Measurements from ENCODE around the gene CPED1. TPM values are rescaled to one million over a fixed set of nuclear protein-coding genes. Genes with fewer than 3 reads are reported as not detected.

The CPED1 gene
- total RNA-seq, 5 donors from 2014 or later (not counting 1 experiment from before 2014, with no cell fraction given): 0.73 to 1.4 (median 0.96) TPM; not detected in 2

DNA sequence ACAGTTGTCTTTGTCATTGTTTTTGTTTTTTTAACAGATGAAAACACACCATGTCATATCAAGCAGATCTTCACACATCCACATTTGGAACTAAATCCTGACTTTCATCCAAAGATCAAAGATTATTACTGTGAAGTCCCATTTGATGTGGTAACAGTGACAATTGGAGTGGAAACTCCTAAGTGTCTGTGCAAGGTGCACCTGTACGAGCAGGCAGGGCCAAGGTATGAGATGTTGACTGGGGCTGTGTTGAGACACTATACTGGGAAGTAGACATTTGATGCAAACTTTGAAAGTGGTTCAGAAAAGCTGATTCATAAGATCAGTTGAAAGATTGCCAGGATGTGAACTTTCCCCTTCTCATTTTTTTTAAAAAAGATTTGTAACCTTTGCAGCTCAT is 152.3 kb downstream of the CPED1 start:
- Mint-ChIP-seq H3K9me3 (no peaks in the 10 kb centered on the region), H3K27me3 (peaks cover 0 to 3% of the 10 kb centered on the region in 2 donors), H3K27ac (no peak overlapping the region), H3K4me1 (peaks cover 0 to 6% (median 0%) of the 10 kb centered on the region in 3 donors), H3K36me3 (no peaks in the 10 kb centered on the region), H3K4me3 (no peak overlapping the region)
- Histone ChIP-seq H3K4me1 (ENCODE audit: control insufficient read depth in 1 of 2, extremely low read depth in 1 of 2, insufficient read depth in 2 of 2, low read length in 2 of 2) (no peaks in the 10 kb centered on the region), H3K36me3 (ENCODE audit: control insufficient read depth in 2 of 2, extremely low read depth in 1 of 2, insufficient read depth in 1 of 2, low read length in 1 of 2) (no peaks in the 10 kb centered on the region), H3K4me3 (ENCODE audit: control insufficient read depth in 1 of 2, extremely low read depth in 1 of 2, low read length in 1 of 2) (no peak overlapping the region), H3K9me3 (no peaks in the 10 kb centered on the region), H3K27ac (ENCODE audit: low read length) (no peak overlapping the region), H3K27me3 (replicated peaks in 1 of 2; ENCODE audit: control insufficient read depth in 2 of 2, extremely low read depth in 1 of 2, insufficient read depth in 2 of 2, low read length in 1 of 2) (no peaks in the 10 kb centered on the region)
- 13% methylated on average over 1 of the region's 1 CpG for WGBS (ENCODE audit: insufficient coverage)
- ChIA-PET POLR2A (no interaction called here), CTCF (no interaction called here)
- DNase-seq: no peak
- no peak for ATAC-seq (replicated peaks in 1 of 4)

DNA sequence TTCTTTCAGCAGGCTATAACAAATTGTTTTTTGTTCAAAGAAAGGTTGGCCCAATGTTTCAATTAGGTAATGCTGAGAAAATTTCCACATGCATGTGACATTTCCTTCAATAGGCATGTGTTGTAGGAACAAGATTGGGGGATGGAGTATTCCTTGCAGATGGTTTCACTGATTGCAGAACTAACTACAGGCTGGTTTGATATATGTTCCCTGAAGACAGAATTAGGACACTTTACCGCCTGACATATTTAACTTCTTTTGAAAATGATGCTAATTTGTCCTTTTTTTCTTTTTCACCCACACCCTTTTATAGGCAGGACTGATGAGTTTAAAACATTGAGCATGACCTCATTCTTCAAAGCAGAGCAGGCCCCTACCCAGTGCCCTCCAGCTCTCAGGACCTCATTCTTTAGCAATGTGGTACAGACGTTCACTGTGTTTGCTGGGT is 163.3 kb downstream of the CPED1 start:
- Mint-ChIP-seq H3K27me3 (peaks cover 2 to 13% of the 10 kb centered on the region in 2 donors), H3K27ac (no peak overlapping the region), H3K4me1 (no peaks in the 10 kb centered on the region), H3K4me3 (no peak overlapping the region), H3K9me3 (peaks cover 0 to 6% (median 4%) of the 10 kb centered on the region in 3 donors), H3K36me3 (no peaks in the 10 kb centered on the region)
- ChIA-PET CTCF (no interaction called here), POLR2A (no interaction called here)
- WGBS (ENCODE audit: insufficient coverage): no CpG with 5 or more reads among the region's 2 CpGs
- Histone ChIP-seq H3K4me1 (ENCODE audit: control insufficient read depth in 1 of 2, extremely low read depth in 1 of 2, insufficient read depth in 2 of 2, low read length in 2 of 2) (no peaks in the 10 kb centered on the region), H3K4me3 (ENCODE audit: control insufficient read depth in 1 of 2, extremely low read depth in 1 of 2, low read length in 1 of 2) (no peak overlapping the region), H3K36me3 (ENCODE audit: control insufficient read depth in 2 of 2, extremely low read depth in 1 of 2, insufficient read depth in 1 of 2, low read length in 1 of 2) (no peaks in the 10 kb centered on the region), H3K27me3 (replicated peaks in 1 of 2; ENCODE audit: control insufficient read depth in 2 of 2, extremely low read depth in 1 of 2, insufficient read depth in 2 of 2, low read length in 1 of 2) (no peaks in the 10 kb centered on the region), H3K9me3 (no peaks in the 10 kb centered on the region), H3K27ac (ENCODE audit: low read length) (no peak overlapping the region)
- ATAC-seq (replicated peaks in 1 of 4) (no peak), DNase-seq (no peak)

DNA sequence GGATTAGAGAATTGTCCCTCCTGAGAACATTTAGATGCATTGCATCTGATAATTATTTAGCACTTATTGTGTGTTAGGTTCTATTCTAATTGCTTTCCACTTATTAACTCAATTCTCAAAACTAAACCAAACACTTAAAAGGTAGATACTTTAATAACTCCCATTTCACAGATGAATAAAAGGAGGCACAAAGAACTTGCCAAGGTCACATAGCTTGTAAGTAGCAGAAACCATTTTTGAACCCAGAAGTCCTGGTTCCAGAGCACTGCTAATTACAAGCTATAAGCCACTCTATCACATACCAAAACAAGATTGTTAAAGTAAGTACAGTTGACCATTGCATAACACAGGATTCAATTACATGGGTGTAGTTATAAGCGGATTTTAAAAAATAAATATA is 164.9 kb downstream of the CPED1 start:
- CTCF ChIA-PET: no interaction called here
- Histone ChIP-seq H3K27ac (ENCODE audit: low read length) (no peak overlapping the region), H3K36me3 (ENCODE audit: control insufficient read depth in 2 of 2, extremely low read depth in 1 of 2, insufficient read depth in 1 of 2, low read length in 1 of 2) (no peaks in the 10 kb centered on the region), H3K4me1 (ENCODE audit: control insufficient read depth in 1 of 2, extremely low read depth in 1 of 2, insufficient read depth in 2 of 2, low read length in 2 of 2) (no peaks in the 10 kb centered on the region), H3K4me3 (ENCODE audit: control insufficient read depth in 1 of 2, extremely low read depth in 1 of 2, low read length in 1 of 2) (no peak overlapping the region), H3K9me3 (no peaks in the 10 kb centered on the region), H3K27me3 (replicated peaks in 1 of 2; ENCODE audit: control insufficient read depth in 2 of 2, extremely low read depth in 1 of 2, insufficient read depth in 2 of 2, low read length in 1 of 2) (no peaks in the 10 kb centered on the region)
- Mint-ChIP-seq H3K27ac (no peak overlapping the region), H3K4me1 (no peaks in the 10 kb centered on the region), H3K9me3 (peaks cover 0 to 6% (median 4%) of the 10 kb centered on the region in 3 donors), H3K36me3 (no peaks in the 10 kb centered on the region), H3K4me3 (no peak overlapping the region), H3K27me3 (peaks cover under 1 to 11% of the 10 kb centered on the region in 2 donors)
- WGBS (ENCODE audit: insufficient coverage): no CpG with 5 or more reads among the region's 1 CpG
- no peak for DNase-seq
- ATAC-seq (replicated peaks in 1 of 4): no peak
- POLR2A ChIA-PET: no interaction called here

DNA sequence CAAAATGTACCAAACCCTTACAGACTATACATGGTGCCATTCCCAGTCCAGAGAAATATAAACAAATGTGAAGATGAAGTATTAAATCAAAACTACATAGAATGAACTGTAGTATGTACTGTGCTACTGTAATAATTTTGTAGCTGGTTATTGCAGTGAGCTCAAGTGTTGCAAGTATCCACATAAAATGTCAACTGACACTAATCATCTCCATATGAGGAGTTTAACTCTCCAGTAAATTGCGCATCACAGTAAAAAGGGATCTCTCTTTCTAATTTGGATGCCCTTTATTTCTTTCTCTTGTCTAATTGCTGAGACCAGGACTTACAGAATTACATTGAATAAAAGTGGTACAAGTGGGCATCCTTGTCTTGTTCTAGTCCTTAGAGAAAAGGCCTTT is 165.5 kb downstream of the CPED1 start:
- ATAC-seq (replicated peaks in 1 of 4) (no peak), DNase-seq (no peak)
- no peaks in the 10 kb centered on the region for H3K9me3 ChIP-seq
- CTCF ChIA-PET: no interaction called here
- WGBS (ENCODE audit: insufficient coverage): no CpG with 5 or more reads among the region's 1 CpG
- no peak overlapping the region for H3K27ac Mint-ChIP-seq
- H3K4me3 Mint-ChIP-seq: no peak overlapping the region
- no peaks in the 10 kb centered on the region for H3K4me1 ChIP-seq (ENCODE audit: control insufficient read depth in 1 of 2, extremely low read depth in 1 of 2, insufficient read depth in 2 of 2, low read length in 2 of 2)
- no peaks in the 10 kb centered on the region for H3K36me3 ChIP-seq (ENCODE audit: control insufficient read depth in 2 of 2, extremely low read depth in 1 of 2, insufficient read depth in 1 of 2, low read length in 1 of 2)
- no peak overlapping the region for H3K27ac ChIP-seq (ENCODE audit: low read length)
- no peaks in the 10 kb centered on the region for H3K27me3 ChIP-seq (replicated peaks in 1 of 2; ENCODE audit: control insufficient read depth in 2 of 2, extremely low read depth in 1 of 2, insufficient read depth in 2 of 2, low read length in 1 of 2)
- H3K4me3 ChIP-seq (ENCODE audit: control insufficient read depth in 1 of 2, extremely low read depth in 1 of 2, low read length in 1 of 2): no peak overlapping the region
- POLR2A ChIA-PET: no interaction called here
- H3K9me3 Mint-ChIP-seq: peaks cover 0 to 6% (median 4%) of the 10 kb centered on the region in 3 donors
- no peaks in the 10 kb centered on the region for H3K4me1 Mint-ChIP-seq
- peaks cover 0 to 10% of the 10 kb centered on the region in 2 donors for H3K27me3 Mint-ChIP-seq
- no peaks in the 10 kb centered on the region for H3K36me3 Mint-ChIP-seq

DNA sequence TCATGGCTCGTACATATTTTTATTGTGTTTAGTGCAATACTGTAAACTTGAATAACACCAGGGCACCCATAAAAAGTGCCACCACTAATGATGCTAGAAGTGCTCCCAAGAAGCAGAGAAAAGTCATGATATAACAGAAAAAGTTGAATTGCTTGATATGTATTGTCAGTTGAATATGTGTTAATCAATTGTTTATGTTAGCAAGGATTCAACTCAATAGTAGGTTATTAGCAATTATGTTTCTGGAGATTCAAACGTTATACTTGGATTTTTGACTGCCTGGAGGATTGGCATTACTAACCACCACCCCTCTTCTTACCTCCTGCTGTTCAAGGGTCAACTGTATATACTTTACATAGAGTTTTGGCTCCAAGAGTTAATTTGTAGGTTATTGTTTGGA is 168.3 kb downstream of the CPED1 start:
- no peak for ATAC-seq (replicated peaks in 1 of 4)
- H3K36me3 ChIP-seq (ENCODE audit: control insufficient read depth in 2 of 2, extremely low read depth in 1 of 2, insufficient read depth in 1 of 2, low read length in 1 of 2): no peaks in the 10 kb centered on the region
- no peak for DNase-seq
- Mint-ChIP-seq H3K4me3 (no peak overlapping the region), H3K9me3 (peaks cover 0 to 6% (median 4%) of the 10 kb centered on the region in 3 donors), H3K36me3 (no peaks in the 10 kb centered on the region), H3K27ac (no peak overlapping the region), H3K27me3 (peaks cover 0 to 9% of the 10 kb centered on the region in 2 donors), H3K4me1 (no peaks in the 10 kb centered on the region)
- H3K4me1 ChIP-seq (ENCODE audit: control insufficient read depth in 1 of 2, extremely low read depth in 1 of 2, insufficient read depth in 2 of 2, low read length in 2 of 2): no peaks in the 10 kb centered on the region
- no peak overlapping the region for H3K4me3 ChIP-seq (ENCODE audit: control insufficient read depth in 1 of 2, extremely low read depth in 1 of 2, low read length in 1 of 2)
- CTCF ChIA-PET: interaction anchor here in 1 of 2 donors (0.6 kb wide), 1 partner anchor 10 kb away, joined by 7 read pairs; no protein-coding TSS in a partner anchor
- POLR2A ChIA-PET: no interaction called here
- no peaks in the 10 kb centered on the region for H3K27me3 ChIP-seq (replicated peaks in 1 of 2; ENCODE audit: control insufficient read depth in 2 of 2, extremely low read depth in 1 of 2, insufficient read depth in 2 of 2, low read length in 1 of 2)
- no peak overlapping the region for H3K27ac ChIP-seq (ENCODE audit: low read length)
- no CpG with 5 or more reads among the region's 2 CpGs for WGBS (ENCODE audit: insufficient coverage)
- H3K9me3 ChIP-seq: no peaks in the 10 kb centered on the region

DNA sequence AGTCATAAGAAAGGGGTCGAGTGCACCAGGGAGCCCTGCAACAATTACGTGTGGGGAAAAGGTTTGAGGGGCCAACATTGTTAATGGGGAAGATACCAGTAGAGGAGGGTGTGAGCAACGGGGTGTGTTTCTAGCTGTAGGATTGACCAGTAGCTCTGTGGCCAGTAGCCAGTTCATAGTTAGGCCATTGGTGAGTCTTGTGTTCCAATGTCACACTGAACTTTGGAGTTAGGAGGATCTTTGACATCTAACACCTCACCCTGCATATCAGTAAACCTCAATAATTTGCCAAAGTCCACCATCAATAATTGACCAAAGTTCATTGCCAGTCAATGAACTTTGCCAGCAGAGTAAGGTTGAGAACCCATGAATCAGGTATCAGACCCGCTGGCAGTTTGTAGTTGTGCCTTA is 168.8 kb downstream of the CPED1 start:
- Histone ChIP-seq H3K36me3 (ENCODE audit: control insufficient read depth in 2 of 2, extremely low read depth in 1 of 2, insufficient read depth in 1 of 2, low read length in 1 of 2) (no peaks in the 10 kb centered on the region), H3K4me1 (ENCODE audit: control insufficient read depth in 1 of 2, extremely low read depth in 1 of 2, insufficient read depth in 2 of 2, low read length in 2 of 2) (no peaks in the 10 kb centered on the region), H3K4me3 (ENCODE audit: control insufficient read depth in 1 of 2, extremely low read depth in 1 of 2, low read length in 1 of 2) (no peak overlapping the region), H3K27ac (ENCODE audit: low read length) (no peak overlapping the region), H3K27me3 (replicated peaks in 1 of 2; ENCODE audit: control insufficient read depth in 2 of 2, extremely low read depth in 1 of 2, insufficient read depth in 2 of 2, low read length in 1 of 2) (no peaks in the 10 kb centered on the region), H3K9me3 (no peaks in the 10 kb centered on the region)
- WGBS (ENCODE audit: insufficient coverage): 60% methylated on average over 4 of the region's 4 CpGs
- ATAC-seq (replicated peaks in 1 of 4) (no peak), DNase-seq (no peak)
- no peak overlapping the region for H3K4me3 Mint-ChIP-seq
- H3K36me3 Mint-ChIP-seq: no peaks in the 10 kb centered on the region
- CTCF ChIA-PET: no interaction called here
- H3K27ac Mint-ChIP-seq: no peak overlapping the region
- H3K9me3 Mint-ChIP-seq: peaks cover 0 to 6% (median 4%) of the 10 kb centered on the region in 3 donors
- POLR2A ChIA-PET: no interaction called here
- no peaks in the 10 kb centered on the region for H3K4me1 Mint-ChIP-seq
- peaks cover 0 to 9% of the 10 kb centered on the region in 2 donors for H3K27me3 Mint-ChIP-seq
